AG04449 (cell line): ENCODE results near the gene RORC.

Experiments
- CTCF ChIA-PET: fragments of 350-600 bp; formaldehyde crosslinking; extraction: SDS; loops from one replicate; lab custom pipeline; 2021; ENCODE audit warnings: antibody characterized with exemption; lab: Yijun Ruan, JAX
- POLR2A ChIA-PET: fragments of 400-600, 350-600 bp; formaldehyde crosslinking; extraction: SDS; loops from one replicate; lab custom pipeline; 2020; ENCODE audit warnings: antibody characterized with exemption, inconsistent platforms; lab: Yijun Ruan, JAX
- DNase-seq: peaks from one replicate; pipeline ENCODE4 v3.0.0-alpha.2; 2010; ENCODE audit warnings: low read depth, low spot score
- H3K4me3 ChIP-seq: 2 replicates; pipeline ENCODE4 v1.5.1; 2011; ENCODE audit warnings: low read depth, mild to moderate bottlenecking, control low read depth, low read length
- CTCF ChIP-seq: IDR thresholded peaks from one replicate; pipeline ENCODE4 v1.5.1; 2011; ENCODE audit warnings: mild to moderate bottlenecking, moderate library complexity, low read length, control low read depth, inconsistent platforms; ENCODE audit not compliant: insufficient read depth; ENCODE audit errors: missing control alignments

RORC gene

GRCh38 chr1:151833172-151833900 is 1.7 kb upstream of the RORC start:
- TF ChIP-seq CTCF, result no peak
- CTCF ChIA-PET, result interaction anchor here (0.9 kb wide), 1 partner anchor 75 kb away, joined by 3 read pairs; no protein-coding TSS in a partner anchor
- POLR2A ChIA-PET, result no interaction called here
- H3K4me3 ChIP-seq, result no peak overlapping the region
- no peak for DNase-seq

GRCh38 chr1:151832318-151832980 is 847 bp upstream of the RORC start:
- POLR2A ChIA-PET, result no interaction called here
- no peak for TF ChIP-seq CTCF
- DNase-seq, result no peak
- CTCF ChIA-PET, result interaction anchor here (0.9 kb wide), 1 partner anchor 76 kb away, joined by 3 read pairs; no protein-coding TSS in a partner anchor
- H3K4me3 ChIP-seq, result no peak overlapping the region

- no peak for DNase-seq
- POLR2A ChIA-PET, result no interaction called here
- no peak for TF ChIP-seq CTCF
- CTCF ChIA-PET, result no interaction called here
- no peak overlapping the region for H3K4me3 ChIP-seq
These were observed 378 bp downstream of the RORC start for GRCh38 chr1:151831256-151831591.

- POLR2A ChIA-PET, result no interaction called here
- CTCF ChIA-PET, result no interaction called here
- TF ChIP-seq CTCF, result no peak
- DNase-seq, result no peak
- H3K4me3 ChIP-seq, result no peak overlapping the region
These were observed 1.5 kb downstream of the RORC start for GRCh38 chr1:151830055-151830454.

GRCh38 chr1:151829352-151830046 is 2.1 kb downstream of the RORC start:
- ChIA-PET POLR2A (no interaction called here), CTCF (no interaction called here)
- no peak overlapping the region for H3K4me3 ChIP-seq
- no peak for DNase-seq
- TF ChIP-seq CTCF, result no peak

GRCh38 chr1:151828921-151829320 is 2.7 kb downstream of the RORC start:
- H3K4me3 ChIP-seq, result no peak overlapping the region
- no peak for TF ChIP-seq CTCF
- POLR2A ChIA-PET, result no interaction called here
- DNase-seq, result no peak
- CTCF ChIA-PET, result no interaction called here
